ENCODE results near the gene GTSE1. TPM values are rescaled to one million over a fixed set of nuclear protein-coding genes. Genes with fewer than 3 reads are reported as not detected.

GTSE1 gene
- total and polyA plus RNA-seq, 2 donors: 4.4 to 14.1 TPM

Other genes with a start within 250 kb of the GTSE1 start
- 3.6 TPM for gene PPARA, start 146.3 kb upstream of the GTSE1 start, total RNA-seq
- gene PPARA, start 146.3 kb upstream of the GTSE1 start, polyA plus RNA-seq: 4.5 TPM
- gene CDPF1, start 46.6 kb upstream of the GTSE1 start, total RNA-seq: 15.5 TPM
- gene CDPF1, start 46.6 kb upstream of the GTSE1 start, polyA plus RNA-seq: 16.1 TPM
- gene PKDREJ, start 33.5 kb upstream of the GTSE1 start, total RNA-seq: not detected
- 0.02 TPM for gene PKDREJ, start 33.5 kb upstream of the GTSE1 start, polyA plus RNA-seq
- gene TTC38, start 28.9 kb upstream of the GTSE1 start, total RNA-seq: 4.6 TPM
- gene TTC38, start 28.9 kb upstream of the GTSE1 start, polyA plus RNA-seq: 10.3 TPM
- gene TRMU, start 38.8 kb downstream of the GTSE1 start, total RNA-seq: 27.4 TPM
- 28.7 TPM for gene TRMU, start 38.8 kb downstream of the GTSE1 start, polyA plus RNA-seq
- gene CELSR1, start 240.8 kb downstream of the GTSE1 start, total RNA-seq: 3.7 TPM
- gene CELSR1, start 240.8 kb downstream of the GTSE1 start, polyA plus RNA-seq: 9.4 TPM

All from thymus (tissue), 2 donors.